GM18870 (cell line): ENCODE data around the gene TNFAIP6.

Experiments
- ATAC-seq: cut with Tn5 transposase; IDR thresholded peaks from one replicate; pipeline ENCODE4 v1.9.1; 2021; ENCODE audit warnings: moderate library complexity; ENCODE audit not compliant: unreplicated experiment

Gene TNFAIP6

GRCh38 chr2:151358166-151358970, 976 bp downstream of the TNFAIP6 start:
- ATAC-seq: no peak

- ATAC-seq: no peak
These were observed 2.5 kb downstream of the TNFAIP6 start for GRCh38 chr2:151359768-151360461.

- no peak for ATAC-seq
These were observed 4.4 kb downstream of the TNFAIP6 start for GRCh38 chr2:151361674-151362370.

- ATAC-seq: peak; percentile 83
These were observed 6.3 kb downstream of the TNFAIP6 start for GRCh38 chr2:151363709-151364108.

- no peak for ATAC-seq
These were observed 10.2 kb downstream of the TNFAIP6 start for GRCh38 chr2:151367571-151367970.

GRCh38 chr2:151374436-151374835, 17.0 kb downstream of the TNFAIP6 start:
- peak; percentile 97 for ATAC-seq

- no peak for ATAC-seq
These were observed 21.8 kb downstream of the TNFAIP6 start for GRCh38 chr2:151379169-151379568.

GRCh38 chr2:151380580-151381235, 23.3 kb downstream of the TNFAIP6 start:
- no peak for ATAC-seq

GRCh38 chr2:151381266-151381665, 23.9 kb downstream of the TNFAIP6 start:
- no peak for ATAC-seq

GRCh38 chr2:151388011-151388410, 30.6 kb downstream of the TNFAIP6 start:
- no peak for ATAC-seq

GRCh38 chr2:151391436-151391835, 34.0 kb downstream of the TNFAIP6 start:
- ATAC-seq: no peak

GRCh38 chr2:151394509-151394908, 37.1 kb downstream of the TNFAIP6 start:
- no peak for ATAC-seq

- no peak for ATAC-seq
These were observed 38.4 kb downstream of the TNFAIP6 start for GRCh38 chr2:151395509-151396374.

GRCh38 chr2:151399981-151400380, 42.6 kb downstream of the TNFAIP6 start:
- no peak for ATAC-seq

GRCh38 chr2:151401149-151401548, 43.8 kb downstream of the TNFAIP6 start:
- ATAC-seq: no peak

GRCh38 chr2:151403914-151404313, 46.5 kb downstream of the TNFAIP6 start:
- ATAC-seq: no peak

- ATAC-seq: no peak
These were observed 48.0 kb downstream of the TNFAIP6 start for GRCh38 chr2:151405376-151405775.

GRCh38 chr2:151407281-151407680, 49.9 kb downstream of the TNFAIP6 start:
- ATAC-seq: no peak

GRCh38 chr2:151408788-151409600, 51.6 kb downstream of the TNFAIP6 start:
- no peak for ATAC-seq
